NK-92 treated with Interleukin-12 subunit alpha and Interleukin-12 subunit beta, amount 100 ng/mL, for 24 hours (cell line): ENCODE results near the gene RUBCN.
"Not testable (repeated sequence)": the region's sequence is repeated elsewhere in the genome, so short reads cannot be mapped to it uniquely, and the experiment has no call there.

Experiments used
- DNase-seq: peaks from one replicate; lab custom pipeline; 2025; lab: John Stamatoyannopoulos, UW

The RUBCN gene

DNA sequence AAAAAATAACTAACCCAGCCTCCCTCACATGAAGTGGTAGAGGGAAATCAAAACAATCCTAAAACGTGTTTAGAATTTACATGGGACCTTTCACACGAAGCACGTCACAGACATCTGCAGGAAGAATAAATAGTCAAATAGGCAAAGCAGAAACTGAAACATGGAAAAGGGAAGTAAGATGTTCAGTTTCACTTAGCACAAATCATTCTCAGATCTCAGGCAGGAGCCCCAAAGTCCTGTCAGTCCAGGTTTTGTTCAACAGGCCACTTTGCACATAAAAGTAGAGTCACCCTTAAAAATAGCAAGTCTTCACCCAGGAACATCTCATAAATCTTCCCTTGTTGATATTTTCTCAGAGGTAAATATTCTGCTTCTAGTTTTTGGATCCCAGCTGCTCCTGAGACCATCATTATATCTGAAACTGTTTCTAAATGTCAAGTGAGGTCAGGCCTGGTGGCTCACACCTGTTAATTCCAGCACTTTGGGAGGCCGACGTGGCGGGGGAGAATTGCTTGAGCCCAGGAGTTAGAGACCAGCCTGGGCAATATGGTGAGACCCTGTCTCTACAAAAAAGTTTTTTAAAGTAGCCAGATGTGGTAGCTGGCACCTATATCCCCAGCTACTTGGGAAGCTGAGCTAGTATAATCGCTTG lies 1.9 kb downstream of the RUBCN start:
- no peak for DNase-seq

DNA sequence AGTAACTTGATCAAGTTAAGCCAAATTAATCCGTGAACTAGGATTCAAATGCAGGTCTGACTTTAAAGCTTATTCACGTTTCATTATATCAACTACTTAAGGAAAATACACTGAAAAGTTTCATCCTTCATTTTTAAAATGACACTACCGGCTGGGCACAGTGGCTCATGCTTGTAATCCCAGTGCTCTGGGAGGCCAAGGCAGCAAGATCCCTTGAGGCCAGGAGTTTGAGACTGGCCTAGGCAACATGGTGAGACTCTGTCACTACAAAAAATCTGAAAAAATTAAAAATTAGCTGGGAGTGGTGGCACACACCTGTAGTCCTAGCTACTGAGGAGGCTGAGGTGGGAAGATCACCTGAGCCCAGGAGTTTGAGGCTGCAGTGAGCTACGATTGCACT lies 3.7 kb downstream of the RUBCN start:
- DNase-seq: no peak

DNA sequence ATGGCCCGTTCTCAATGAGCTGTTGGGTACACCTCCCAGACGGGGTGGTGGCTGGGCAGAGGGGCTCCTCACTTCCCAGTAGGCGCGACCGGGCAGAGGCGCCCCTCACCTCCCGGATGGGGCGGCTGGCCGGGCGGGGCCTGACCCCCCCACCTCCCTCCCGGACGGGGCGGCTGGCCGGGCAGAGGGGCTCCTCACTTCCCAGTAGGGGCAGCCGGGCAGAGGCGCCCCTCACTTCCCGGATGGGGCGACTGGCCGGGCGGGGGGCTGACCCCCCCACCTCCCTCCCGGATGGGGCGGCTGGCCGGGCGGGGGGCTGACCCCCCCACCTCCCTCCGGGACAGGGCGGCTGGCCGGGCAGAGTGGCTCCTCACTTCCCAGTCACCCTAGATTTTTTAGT lies 5.2 kb downstream of the RUBCN start:
- not testable (repeated sequence) for DNase-seq

DNA sequence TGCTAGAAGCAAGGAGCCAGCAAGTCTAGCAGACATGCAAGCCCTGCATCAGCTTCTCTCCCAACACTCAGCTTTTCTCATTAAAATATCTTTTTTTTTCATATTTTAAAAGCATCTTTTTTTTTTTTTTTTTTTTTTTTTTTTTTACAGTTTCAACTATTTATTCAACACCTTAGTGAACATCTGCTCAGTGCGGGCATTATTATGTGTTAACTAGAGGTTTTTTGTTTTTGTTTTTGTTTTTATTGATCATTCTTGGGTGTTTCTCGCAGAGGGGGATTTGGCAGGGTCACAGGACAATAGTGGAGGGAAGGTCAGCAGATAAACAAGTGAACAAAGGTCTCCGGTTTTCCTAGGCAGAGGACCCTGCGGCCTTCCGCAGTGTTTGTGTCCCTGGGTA lies 5.9 kb downstream of the RUBCN start:
- DNase-seq: not testable (repeated sequence)

DNA sequence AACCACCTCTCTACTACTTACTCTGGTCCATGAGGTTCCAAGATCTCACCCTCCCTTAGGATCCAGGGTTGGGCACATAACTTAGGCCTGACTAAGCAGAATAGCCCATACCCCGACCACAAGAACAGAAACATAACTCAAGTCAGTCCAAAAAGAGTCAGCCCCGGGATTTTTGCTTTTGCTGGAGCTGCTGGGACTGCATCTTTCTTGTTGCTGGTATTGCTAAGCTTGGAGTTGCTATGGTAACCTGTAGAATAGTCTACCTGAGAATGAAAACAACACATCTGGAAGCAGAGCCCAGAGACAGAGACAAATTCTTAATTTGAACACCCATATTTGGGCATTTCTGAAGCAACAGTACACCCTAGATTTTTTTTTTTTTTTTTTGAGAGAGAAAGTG lies 6.5 kb downstream of the RUBCN start:
- no peak for DNase-seq

DNA sequence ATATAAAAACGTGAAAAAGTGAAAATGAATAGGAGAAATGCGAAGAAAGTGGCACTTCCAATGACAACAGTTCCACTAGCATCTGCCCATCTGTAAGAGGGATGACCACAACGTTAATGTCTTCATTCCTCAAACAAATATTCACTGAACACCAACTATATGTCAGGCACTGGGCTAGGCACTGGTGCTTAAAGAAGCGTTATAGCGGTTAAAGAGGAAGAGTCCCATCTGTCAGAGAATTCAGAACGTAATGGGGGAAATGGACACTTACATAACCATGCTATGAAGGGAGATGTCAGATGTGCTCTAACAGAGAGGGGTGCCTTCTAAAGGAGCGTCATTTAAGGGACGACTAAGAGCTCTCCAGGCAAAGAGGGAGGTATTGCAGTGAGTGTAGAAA lies 8.2 kb downstream of the RUBCN start:
- no peak for DNase-seq

DNA sequence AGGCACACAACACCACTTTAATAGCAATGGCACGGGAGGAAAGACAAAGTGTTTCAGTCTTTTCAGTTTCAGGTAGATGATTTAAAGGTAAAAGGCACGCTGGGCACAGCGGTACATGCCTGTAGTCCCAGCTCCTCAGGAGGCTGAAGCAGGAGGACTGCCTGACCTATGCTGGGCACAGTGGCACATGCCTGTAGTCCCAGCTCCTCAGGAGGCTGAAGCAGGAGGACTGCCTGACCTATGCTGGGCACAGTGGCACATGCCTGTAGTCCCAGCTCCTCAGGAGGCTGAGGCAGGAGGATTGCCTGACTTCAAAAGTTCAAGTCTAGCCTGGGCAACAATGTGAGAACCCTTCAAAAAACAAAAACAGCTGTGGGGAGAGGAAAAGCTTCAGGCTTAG lies 8.8 kb downstream of the RUBCN start:
- DNase-seq: not testable (repeated sequence)

DNA sequence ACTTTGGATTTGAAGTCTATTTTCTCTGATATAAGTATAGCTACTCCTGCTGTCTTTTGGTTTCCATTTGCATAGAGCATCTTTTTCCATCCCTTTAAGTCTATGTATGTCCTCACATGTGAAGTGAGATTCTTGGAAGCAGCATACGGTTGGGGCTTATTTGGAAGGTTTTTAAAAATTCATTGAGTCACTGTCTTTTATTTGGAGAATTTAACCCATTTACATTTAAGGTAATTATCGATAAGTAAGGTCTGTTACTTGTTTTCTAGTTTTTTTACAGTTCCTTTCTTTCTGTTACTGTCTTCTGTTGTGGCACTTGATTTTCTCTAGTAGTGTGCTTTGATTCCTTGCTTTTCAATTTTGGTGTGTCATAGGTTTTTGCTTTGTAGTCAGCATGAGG lies 14.0 kb downstream of the RUBCN start:
- no peak for DNase-seq

DNA sequence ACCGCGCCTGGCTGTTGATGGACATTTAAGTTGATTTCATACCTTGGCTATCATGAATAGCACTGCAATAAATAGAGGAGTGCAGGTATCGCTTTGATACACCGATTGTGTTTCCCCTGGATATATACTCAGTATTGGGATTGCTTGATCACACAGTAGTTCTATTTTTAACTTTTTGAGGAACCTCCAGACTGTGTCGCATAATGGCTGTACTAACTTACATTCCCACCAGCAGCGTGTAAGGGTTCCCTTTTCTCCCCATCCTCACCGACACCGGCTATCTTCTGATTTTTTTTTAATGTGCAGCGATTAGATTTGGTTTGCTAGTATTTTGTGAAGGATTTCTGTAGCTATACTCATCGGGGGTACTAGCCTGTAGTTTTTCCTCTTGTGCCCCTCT lies 16.0 kb downstream of the RUBCN start:
- DNase-seq: no peak

DNA sequence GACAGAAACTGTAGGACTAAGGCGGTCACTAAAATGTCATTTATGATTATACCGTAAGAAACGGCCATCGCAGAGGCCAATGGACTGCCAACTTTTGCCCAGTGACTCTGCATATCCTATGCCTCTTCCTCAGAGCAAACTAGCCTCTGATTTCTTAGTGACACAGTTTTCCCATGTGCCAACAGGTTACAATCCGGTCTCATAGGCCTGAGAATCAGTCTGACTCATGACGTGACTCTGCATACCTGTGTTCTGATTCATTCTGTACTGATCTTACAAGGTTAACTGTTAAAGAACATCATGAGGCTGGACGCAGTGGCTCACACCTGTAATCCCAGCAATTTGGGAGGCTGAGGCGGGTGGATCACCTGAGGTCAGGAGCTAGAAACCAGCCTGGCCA lies 17.8 kb downstream of the RUBCN start:
- DNase-seq: no peak

DNA sequence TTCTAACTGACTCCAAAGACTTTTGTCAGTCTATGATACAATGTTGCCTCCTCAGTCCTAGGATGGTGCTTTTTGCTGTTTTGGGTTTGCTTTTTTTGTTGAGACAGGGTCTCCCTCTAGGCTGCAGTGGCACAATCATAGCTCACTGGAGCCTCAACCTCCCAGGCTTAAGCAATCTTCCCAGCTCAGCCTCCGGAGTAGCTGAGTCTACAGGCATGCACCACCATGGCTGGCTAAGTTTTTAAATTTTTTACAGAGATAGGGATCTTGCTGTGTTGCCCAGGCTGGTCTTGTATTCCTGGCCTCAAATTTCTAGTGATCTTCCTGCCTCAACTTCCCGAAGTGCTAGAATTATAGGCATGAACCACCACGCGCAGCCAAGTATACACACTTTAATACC lies 22.5 kb downstream of the RUBCN start:
- no peak for DNase-seq

DNA sequence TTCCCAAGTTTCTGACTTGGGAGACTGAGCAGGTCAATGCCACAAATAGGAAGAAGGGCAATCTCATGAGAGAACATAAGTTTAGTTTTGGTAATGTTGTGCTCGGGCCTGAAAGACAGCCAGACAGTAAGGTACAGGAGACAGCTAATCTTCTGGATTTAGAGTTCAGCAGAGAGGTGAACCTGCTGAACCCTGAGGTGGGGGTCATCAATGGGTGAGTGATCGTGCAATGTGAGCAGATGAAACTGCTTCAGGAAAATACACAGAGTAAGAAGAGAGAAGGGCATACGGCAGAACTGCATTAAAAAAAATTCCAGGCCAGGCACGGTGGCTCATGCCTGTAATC lies 23.3 kb downstream of the RUBCN start:
- DNase-seq: no peak

DNA sequence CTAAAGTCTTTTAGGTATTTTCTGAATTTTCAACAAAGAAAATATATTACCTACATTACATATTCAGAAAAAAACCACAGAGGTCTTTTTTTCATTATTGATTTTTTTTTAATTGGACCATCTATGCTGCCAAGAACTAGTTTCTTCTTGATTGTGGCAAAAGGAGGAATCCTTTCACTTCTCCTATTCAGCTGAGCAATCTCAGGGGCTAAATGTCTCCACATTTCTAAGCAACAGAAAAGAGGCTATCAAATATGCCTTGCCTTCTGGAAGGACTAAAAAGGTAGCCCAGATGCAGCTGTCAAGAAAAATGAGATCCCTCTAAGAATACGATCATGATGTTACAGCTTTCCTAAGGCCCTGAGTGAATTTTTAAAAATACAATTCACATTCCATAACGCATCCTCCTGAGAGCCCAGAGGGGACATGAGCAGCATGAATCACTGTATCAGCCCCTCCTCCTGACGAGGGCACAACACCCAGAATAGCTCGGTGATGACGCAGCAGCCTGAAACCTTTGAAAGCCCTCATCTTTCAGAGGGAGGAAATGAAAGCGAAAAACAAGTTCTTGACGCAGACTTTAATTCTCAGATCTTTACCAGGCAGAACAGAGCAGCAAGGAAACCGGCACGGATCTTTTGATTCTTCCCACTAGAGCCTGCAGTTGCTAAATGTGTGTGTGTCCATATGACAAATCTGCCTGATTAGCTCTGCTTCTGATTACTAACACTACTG lies 24.6 kb downstream of the RUBCN start:
- peak; percentile 79 for DNase-seq

DNA sequence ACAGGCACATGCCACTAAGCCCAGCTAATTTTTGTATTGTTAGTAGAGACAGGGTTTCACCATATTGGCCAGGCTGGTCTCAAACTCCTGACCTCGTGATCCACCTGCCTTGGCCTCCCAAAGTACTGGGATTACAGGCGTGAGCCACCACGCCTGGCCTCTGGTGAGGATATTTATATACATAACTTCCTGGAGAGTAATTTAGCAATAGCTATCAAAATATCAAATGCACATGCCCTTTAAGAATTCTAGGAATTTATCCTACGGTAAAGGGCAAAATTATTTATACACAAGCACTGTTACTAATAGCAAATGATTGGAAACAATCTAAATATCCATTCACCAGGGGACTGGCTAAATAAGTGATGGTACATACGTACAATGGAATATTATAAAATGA lies 25.7 kb downstream of the RUBCN start:
- DNase-seq: not testable (repeated sequence)

DNA sequence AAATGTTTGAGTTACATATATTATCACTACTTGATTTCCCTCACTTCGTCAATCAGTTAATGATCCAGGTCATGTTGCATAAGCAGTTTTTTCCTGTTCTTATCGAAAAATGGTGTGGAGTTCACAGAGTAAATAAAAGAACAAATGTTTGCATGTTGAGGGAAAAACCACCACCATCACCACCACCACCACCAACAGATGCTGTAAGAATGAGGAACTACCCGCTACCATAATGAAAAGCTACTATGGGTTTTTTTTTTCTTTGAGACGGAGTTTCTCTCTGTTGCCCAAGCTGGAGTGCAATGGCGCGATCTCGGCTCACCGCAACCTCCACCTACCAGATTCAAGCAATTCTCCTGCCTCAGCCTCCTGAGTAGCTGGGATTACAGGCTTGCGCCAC lies 27.6 kb downstream of the RUBCN start:
- DNase-seq: no peak

DNA sequence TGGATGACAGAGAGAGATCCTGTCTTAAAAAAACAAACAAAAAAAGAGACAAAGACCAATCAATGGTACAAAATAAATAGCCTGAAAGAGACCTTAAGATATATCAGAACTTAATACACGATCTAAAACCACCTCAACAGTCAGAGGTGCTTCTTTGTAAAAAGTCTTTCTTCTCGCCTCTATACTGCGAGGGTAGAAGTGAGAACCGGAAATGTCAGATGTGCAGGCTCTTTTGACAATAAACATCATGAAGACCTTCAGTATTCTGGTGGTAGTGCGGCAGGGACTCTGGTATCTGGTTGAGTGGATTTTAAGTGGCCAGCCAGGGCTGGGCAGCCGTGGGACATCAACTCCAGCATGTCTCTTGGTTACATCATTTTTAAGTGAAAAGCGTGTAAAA lies 30.0 kb downstream of the RUBCN start:
- no peak for DNase-seq

DNA sequence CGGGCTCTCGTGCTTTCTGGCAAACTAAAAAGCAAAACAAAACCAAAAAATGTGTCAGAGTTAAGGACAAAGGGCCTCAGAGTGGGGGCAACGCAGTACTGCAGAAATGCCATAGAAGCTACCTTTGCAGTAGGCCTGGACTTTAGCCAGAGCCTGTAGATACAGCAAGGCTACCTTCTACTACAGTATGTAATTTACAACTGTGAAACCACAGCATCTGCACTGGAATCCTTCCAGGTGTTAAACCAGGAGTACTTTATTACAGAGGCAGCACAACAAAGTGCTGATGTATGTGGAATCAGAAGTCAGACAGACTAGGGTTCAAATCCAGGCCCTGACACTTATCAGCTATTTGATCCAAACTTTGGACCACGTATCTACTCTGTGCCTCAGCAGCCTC lies 34.9 kb downstream of the RUBCN start:
- DNase-seq: no peak

DNA sequence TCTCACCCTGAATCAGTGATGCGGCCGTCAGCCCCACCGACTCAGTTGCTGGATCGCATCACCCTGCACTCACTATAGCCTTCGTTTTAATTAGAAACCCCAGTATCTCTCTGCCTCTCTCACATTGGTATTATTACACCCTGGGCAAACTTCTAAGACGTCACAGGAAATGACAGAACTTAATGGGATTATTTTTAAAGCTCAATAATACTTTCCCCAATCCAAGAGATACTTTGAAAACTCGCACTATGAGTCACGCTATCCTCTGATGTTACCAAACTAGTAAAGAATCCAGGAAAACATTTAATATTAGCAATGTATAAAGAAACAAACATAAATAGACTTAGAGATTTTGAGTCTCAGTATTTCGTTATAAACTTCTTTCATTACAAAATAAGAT lies 36.6 kb downstream of the RUBCN start:
- no peak for DNase-seq

DNA sequence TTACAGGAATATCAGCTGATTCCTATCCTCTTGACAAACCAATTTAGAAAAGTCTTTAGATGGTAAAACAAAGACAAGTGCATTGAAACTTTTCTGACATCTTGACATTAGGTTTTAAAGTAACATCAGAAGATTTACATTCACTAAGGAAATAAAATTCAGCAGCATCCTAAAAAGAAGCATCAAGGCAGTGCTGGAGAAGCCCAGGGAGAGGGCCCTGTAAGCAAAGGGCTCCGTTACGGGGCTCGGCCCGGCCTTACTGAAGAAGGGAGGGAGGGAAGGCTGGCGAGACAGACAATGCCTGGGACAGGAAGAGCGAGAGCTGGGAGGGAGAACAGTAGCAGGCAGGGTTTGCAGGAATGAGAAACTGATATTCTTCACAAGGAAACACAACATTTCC lies 39.3 kb downstream of the RUBCN start:
- no peak for DNase-seq

DNA sequence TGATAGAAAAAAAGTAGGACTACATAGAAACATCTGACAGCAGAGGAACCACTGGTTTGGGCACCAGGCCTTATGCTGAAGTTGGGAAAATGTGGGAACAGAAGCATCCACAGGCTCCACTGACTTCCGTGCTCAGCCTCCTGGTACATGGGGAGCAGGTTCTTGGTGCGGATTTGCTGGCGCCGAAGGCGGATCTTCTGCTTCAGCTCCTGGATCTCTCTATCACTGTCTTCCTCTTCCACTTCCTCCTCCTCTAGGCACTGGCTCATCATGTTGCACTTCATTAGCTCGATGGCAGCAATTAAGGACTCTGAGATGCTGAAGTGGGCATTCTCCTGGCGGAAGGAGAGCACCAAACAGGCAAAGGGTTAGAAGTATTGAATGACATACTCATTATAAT lies 42.5 kb downstream of the RUBCN start:
- DNase-seq: no peak

DNA sequence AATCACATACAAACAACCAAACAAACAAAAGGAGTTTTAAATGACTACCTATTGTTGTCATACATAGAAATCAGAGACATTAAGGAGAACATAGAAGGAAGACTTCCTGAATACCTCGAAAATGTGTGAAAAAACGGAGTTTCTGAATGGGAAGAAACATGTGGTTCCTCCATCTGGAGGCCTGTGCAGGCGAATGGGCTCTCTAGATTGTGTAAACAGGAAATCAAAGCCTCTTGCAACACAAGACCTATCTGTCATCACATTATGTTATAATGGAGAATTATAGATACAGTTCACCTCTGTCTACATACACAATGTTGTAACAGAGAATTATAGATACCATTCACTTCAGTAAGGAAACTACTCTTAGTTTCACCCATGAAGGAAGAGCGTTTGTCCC lies 44.1 kb downstream of the RUBCN start:
- DNase-seq: no peak

DNA sequence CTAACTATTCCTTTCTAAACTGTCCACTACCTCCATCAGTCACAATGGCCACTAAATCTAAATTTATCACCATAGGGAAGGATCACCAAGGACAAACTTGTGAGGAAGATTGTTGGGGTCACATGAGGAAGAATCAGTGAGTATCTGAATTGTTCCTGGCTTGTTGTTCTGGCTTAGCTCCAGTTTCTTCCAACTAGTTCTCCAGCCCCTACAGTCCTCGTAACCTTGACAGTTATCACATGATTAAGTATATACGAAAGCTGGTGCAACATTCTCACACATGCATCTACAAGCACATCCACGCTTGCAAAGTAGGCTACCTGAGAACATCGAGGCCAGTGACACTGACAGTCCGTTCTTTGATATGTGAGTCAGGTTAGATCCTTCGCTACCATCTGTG lies 46.0 kb downstream of the RUBCN start:
- DNase-seq: no peak

DNA sequence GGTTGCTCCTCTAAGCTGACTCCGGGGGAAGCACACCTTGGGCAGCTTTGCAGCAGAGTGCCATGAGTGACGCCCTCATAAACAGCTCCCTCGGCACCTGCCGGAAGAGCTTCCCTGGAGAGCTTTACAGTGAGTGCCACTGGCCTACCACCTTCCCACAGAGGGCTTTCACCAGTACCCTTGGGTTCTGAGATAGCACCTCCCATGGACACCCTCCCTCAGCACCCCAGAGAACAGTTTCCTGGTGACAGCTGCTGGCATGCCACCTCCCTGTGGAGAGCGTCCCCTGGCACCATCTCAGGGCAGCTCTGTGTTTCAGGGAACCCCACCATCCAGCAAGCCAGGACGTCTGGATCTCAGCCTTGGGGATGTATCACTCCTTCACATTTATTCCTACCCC lies 49.1 kb downstream of the RUBCN start:
- DNase-seq: no peak

DNA sequence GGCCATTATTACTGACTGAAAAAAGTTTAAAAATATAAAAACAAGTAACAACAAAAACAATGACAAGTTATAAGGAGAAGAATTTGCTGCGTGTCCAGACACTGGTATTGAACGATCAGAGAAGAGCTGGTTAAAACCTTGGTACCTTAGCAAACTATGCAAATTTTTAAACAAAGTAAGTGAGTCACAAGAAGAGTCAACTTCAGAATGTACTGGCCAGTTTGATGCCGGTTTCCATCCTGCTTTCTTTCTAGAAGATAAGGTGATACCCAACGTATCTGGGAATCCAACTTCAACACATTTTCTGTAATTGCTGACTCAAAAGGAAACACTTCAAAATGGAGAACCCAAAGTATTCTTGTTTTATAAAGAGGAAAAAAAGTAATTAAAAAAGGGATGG lies 49.8 kb downstream of the RUBCN start:
- DNase-seq: no peak
